Memory B cell (primary cell): ENCODE data around the gene DNTT.

Experiments used
- ATAC-seq: fragments of 150-1000 bp; cut with Tn5 transposase; 2 replicates; pipeline ENCODE4 v1.10.0; 2021; ENCODE audit warnings: low read depth, mild to moderate bottlenecking, moderate library complexity
- DNase-seq, 2 donors: peaks; one replicate each; pipeline ENCODE4 v3.0.0; 2022; ENCODE audit warnings: low spot score in 2 of 2
- H3K27ac Mint-ChIP-seq: one replicate; pipeline ENCODE4 v1.8.0; 2022; ENCODE audit warnings: mild to moderate bottlenecking, moderate library complexity, mixed read lengths
- H3K27me3 Mint-ChIP-seq: one replicate; pipeline ENCODE4 v1.8.0; 2022; ENCODE audit warnings: mixed read lengths
- H3K36me3 Mint-ChIP-seq: one replicate; pipeline ENCODE4 v1.8.0; 2022; ENCODE audit warnings: mild to moderate bottlenecking, mixed read lengths
- H3K4me1 Mint-ChIP-seq: one replicate; pipeline ENCODE4 v1.8.0; 2022; ENCODE audit warnings: mixed read lengths
- H3K4me3 Mint-ChIP-seq: one replicate; pipeline ENCODE4 v1.8.0; 2022; ENCODE audit warnings: mild to moderate bottlenecking, moderate library complexity, mixed read lengths
- H3K9me3 Mint-ChIP-seq: one replicate; pipeline ENCODE4 v1.8.0; 2022; ENCODE audit warnings: mixed read lengths

The DNTT gene

GRCh38 chr10:96304230-96304629 lies at the start of gene DNTT:
Gene DNTT (plus strand): TSS chr10:96304434. CDS start chr10:96304498, 64 bp downstream.
- Mint-ChIP-seq H3K9me3 (no peaks in the 10 kb centered on the region), H3K4me1 (peaks cover 18% of the 10 kb centered on the region), H3K4me3 (no peak within 1 kb of the TSS), H3K27ac (no peak within 1 kb of the TSS), H3K27me3 (peaks cover 11% of the 10 kb centered on the region), H3K36me3 (no peaks in the 10 kb centered on the region)
- DNase-seq (no peak), ATAC-seq (no peak)

DNA sequence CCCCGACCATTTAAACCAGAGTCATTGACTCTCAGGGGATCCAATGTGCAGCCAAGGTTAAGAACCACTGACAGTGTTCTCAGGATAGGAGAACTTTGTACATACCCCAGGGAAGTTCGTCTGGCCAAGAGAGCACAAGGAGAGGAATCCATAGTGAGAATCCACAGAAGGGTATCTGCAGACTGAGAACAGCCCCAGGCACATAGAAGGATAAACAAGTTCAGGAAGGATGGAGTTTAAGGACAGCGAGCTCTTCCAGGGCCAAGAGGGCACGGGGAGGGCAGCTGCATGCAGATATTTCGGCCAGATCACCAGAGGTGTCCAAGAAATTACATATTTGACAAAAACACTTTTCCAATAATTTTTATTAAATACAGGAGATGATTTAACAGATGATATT lies 49.3 kb upstream of the DNTT start:
- H3K36me3 Mint-ChIP-seq = peaks cover 30% of the 10 kb centered on the region
- H3K27me3 Mint-ChIP-seq = no peaks in the 10 kb centered on the region
- H3K9me3 Mint-ChIP-seq = no peaks in the 10 kb centered on the region
- peak overlapping the region; percentile 84 for H3K27ac Mint-ChIP-seq
- DNase-seq = no peak
- H3K4me3 Mint-ChIP-seq = no peak overlapping the region
- no peak for ATAC-seq
- peaks cover 48% of the 10 kb centered on the region for H3K4me1 Mint-ChIP-seq

GRCh38 chr10:96255549-96256333 lies 48.5 kb upstream of the DNTT start:
- H3K27ac Mint-ChIP-seq = peak overlapping the region; percentile 84
- H3K4me3 Mint-ChIP-seq = no peak overlapping the region
- H3K4me1 Mint-ChIP-seq = peaks cover 48% of the 10 kb centered on the region
- peaks cover 30% of the 10 kb centered on the region for H3K36me3 Mint-ChIP-seq
- DNase-seq (no peak), ATAC-seq (no peak)
- no peaks in the 10 kb centered on the region for H3K27me3 Mint-ChIP-seq
- H3K9me3 Mint-ChIP-seq = no peaks in the 10 kb centered on the region

DNA sequence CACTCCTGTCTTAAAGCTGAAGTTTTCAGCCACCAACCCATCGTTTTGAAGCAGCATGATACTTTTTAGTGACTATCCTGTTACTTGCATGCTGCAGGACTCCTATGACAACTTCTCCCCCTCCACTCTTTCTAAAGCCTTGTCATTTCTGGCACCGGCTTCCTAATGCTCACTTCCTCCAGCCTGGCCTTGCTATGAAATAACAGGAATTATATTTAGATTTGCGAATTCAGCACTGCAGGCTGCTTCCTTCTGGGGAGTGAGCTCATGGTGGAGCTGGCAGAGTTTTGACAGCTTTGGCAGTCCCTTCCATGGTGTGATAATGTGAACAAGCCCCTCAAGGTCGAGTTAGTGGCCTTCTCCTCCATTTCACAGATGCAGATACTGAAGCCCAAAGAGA lies 46.3 kb upstream of the DNTT start:
- Mint-ChIP-seq H3K9me3 (no peaks in the 10 kb centered on the region), H3K4me1 (peaks cover 47% of the 10 kb centered on the region), H3K27me3 (no peaks in the 10 kb centered on the region), H3K27ac (peak overlapping the region; percentile 79), H3K36me3 (peaks cover 27% of the 10 kb centered on the region), H3K4me3 (peak overlapping the region; percentile 37)
- ATAC-seq (no peak), DNase-seq (no peak)

- Mint-ChIP-seq H3K9me3 (no peaks in the 10 kb centered on the region), H3K4me1 (peaks cover 53% of the 10 kb centered on the region), H3K4me3 (peak overlapping the region; percentile 18), H3K27me3 (no peaks in the 10 kb centered on the region), H3K36me3 (peaks cover 29% of the 10 kb centered on the region), H3K27ac (peak overlapping the region; percentile 87)
- ATAC-seq = no peak
- no peak for DNase-seq
Measured at GRCh38 chr10:96259150-96259549, 45.1 kb upstream of the DNTT start.

DNA sequence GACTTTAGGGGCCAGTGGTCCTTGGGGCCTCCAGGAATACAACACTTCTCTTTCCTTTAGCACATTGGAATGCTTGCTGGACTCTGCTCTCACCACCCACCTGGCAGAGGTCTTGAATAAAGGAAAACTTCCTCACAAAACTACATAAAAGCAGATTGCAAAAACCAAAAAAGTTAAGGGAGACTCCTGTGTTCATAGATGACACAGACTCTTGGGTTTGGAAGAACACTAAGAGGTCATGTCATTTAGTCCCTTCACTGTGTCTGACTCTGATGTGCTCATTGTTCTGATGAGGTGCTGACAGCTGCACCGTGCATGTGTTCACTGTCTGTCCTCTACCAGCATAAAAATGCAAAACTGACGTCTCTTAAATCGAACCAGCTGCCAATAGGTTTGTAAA lies 44.2 kb upstream of the DNTT start:
- Mint-ChIP-seq H3K4me3 (peak overlapping the region; percentile 44), H3K4me1 (peaks cover 58% of the 10 kb centered on the region), H3K36me3 (peaks cover 25% of the 10 kb centered on the region), H3K27me3 (no peaks in the 10 kb centered on the region), H3K27ac (peak overlapping the region; percentile 87), H3K9me3 (no peaks in the 10 kb centered on the region)
- no peak for DNase-seq
- peak; percentile 43 for ATAC-seq

GRCh38 chr10:96261132-96261531 lies 43.1 kb upstream of the DNTT start:
- ATAC-seq = no peak
- H3K4me3 Mint-ChIP-seq = no peak overlapping the region
- H3K4me1 Mint-ChIP-seq = peaks cover 64% of the 10 kb centered on the region
- no peaks in the 10 kb centered on the region for H3K9me3 Mint-ChIP-seq
- H3K36me3 Mint-ChIP-seq = peaks cover 32% of the 10 kb centered on the region
- H3K27ac Mint-ChIP-seq = peak overlapping the region; percentile 87
- H3K27me3 Mint-ChIP-seq = no peaks in the 10 kb centered on the region
- no peak for DNase-seq

DNA sequence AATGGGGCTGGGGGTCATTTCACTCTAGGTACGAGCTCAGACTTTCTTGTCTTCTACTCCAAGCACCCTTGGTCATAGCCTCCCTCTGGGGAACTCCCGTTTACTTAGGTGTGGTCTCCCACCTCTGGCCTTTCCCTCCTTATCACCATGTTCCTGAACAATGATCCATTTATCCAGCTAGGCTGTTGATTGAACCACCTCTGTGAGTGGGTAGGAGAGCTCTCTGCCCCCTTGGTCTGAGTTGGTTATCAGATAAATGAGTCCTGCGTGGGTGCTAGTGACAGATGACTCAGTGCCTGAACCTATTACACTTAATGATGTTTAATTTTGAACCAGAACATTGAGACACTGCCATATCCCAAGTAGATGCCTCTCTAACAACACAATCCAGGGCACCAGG lies 42.3 kb upstream of the DNTT start:
- Mint-ChIP-seq H3K4me3 (no peak overlapping the region), H3K27me3 (no peaks in the 10 kb centered on the region), H3K27ac (peak overlapping the region; percentile 88), H3K36me3 (peaks cover 31% of the 10 kb centered on the region), H3K4me1 (peaks cover 69% of the 10 kb centered on the region), H3K9me3 (no peaks in the 10 kb centered on the region)
- no peak for ATAC-seq
- DNase-seq = no peak

GRCh38 chr10:96263176-96263575 lies 41.1 kb upstream of the DNTT start:
- Mint-ChIP-seq H3K36me3 (peaks cover 32% of the 10 kb centered on the region), H3K27ac (peak overlapping the region; percentile 88), H3K9me3 (no peaks in the 10 kb centered on the region), H3K4me3 (peak overlapping the region; percentile 68), H3K4me1 (peaks cover 66% of the 10 kb centered on the region), H3K27me3 (no peaks in the 10 kb centered on the region)
- DNase-seq (no peak), ATAC-seq (no peak)

GRCh38 chr10:96263669-96264068 lies 40.6 kb upstream of the DNTT start:
- DNase-seq (no peak), ATAC-seq (peak; percentile 60)
- H3K36me3 Mint-ChIP-seq = peaks cover 35% of the 10 kb centered on the region
- H3K4me3 Mint-ChIP-seq = peak overlapping the region; percentile 68
- H3K4me1 Mint-ChIP-seq = peaks cover 70% of the 10 kb centered on the region
- H3K27me3 Mint-ChIP-seq = no peaks in the 10 kb centered on the region
- H3K9me3 Mint-ChIP-seq = no peaks in the 10 kb centered on the region
- peak overlapping the region; percentile 88 for H3K27ac Mint-ChIP-seq

- Mint-ChIP-seq H3K27ac (peak overlapping the region; percentile 88), H3K27me3 (no peaks in the 10 kb centered on the region), H3K4me1 (peaks cover 69% of the 10 kb centered on the region), H3K9me3 (no peaks in the 10 kb centered on the region), H3K36me3 (peaks cover 37% of the 10 kb centered on the region), H3K4me3 (peak overlapping the region; percentile 96)
- DNase-seq = no peak
- no peak for ATAC-seq
Measured at GRCh38 chr10:96264938-96265337, 39.3 kb upstream of the DNTT start.

- no peak for ATAC-seq
- peaks cover 65% of the 10 kb centered on the region for H3K4me1 Mint-ChIP-seq
- H3K4me3 Mint-ChIP-seq = peak overlapping the region; percentile 96
Measured at GRCh38 chr10:96266118-96266770, 38.0 kb upstream of the DNTT start.

GRCh38 chr10:96267234-96267705 lies 37.0 kb upstream of the DNTT start:
- Mint-ChIP-seq H3K27ac (peak overlapping the region; percentile 88), H3K36me3 (peaks cover 37% of the 10 kb centered on the region), H3K9me3 (no peaks in the 10 kb centered on the region), H3K27me3 (no peaks in the 10 kb centered on the region), H3K4me1 (peaks cover 65% of the 10 kb centered on the region), H3K4me3 (peak overlapping the region; percentile 96)
- ATAC-seq (no peak), DNase-seq (no peak)

More at GRCh38 chr10:96266118-96266770, 38.0 kb upstream of the DNTT start:
- H3K27me3 Mint-ChIP-seq = no peaks in the 10 kb centered on the region
- peaks cover 37% of the 10 kb centered on the region for H3K36me3 Mint-ChIP-seq
- H3K9me3 Mint-ChIP-seq = no peaks in the 10 kb centered on the region
- no peak for DNase-seq
- peak overlapping the region; percentile 88 for H3K27ac Mint-ChIP-seq

- ATAC-seq = no peak
- Mint-ChIP-seq H3K9me3 (no peaks in the 10 kb centered on the region), H3K4me1 (peaks cover 68% of the 10 kb centered on the region), H3K27ac (peak overlapping the region; percentile 88), H3K36me3 (peaks cover 34% of the 10 kb centered on the region), H3K27me3 (no peaks in the 10 kb centered on the region), H3K4me3 (peak overlapping the region; percentile 96)
- no peak for DNase-seq
Measured at GRCh38 chr10:96268341-96268909, 35.8 kb upstream of the DNTT start.
